WERI-Rb-1 (cell line): Measurements from ENCODE around the gene ENOX1.

Source experiments
- DNase-seq: peaks from one replicate; pipeline ENCODE4 v3.0.0-alpha.2; 2020
- H3K27ac ChIP-seq: fragments of 250-450 bp; sonication (Bioruptor Pico); 2 replicates; pipeline ENCODE4 v1.5.1; 2020; ENCODE audit warnings: mild to moderate bottlenecking, moderate library complexity
- H3K27me3 ChIP-seq: fragments of 250-450 bp; sonication (Bioruptor Pico); 2 replicates; pipeline ENCODE4 v1.5.1; 2021; ENCODE audit warnings: mild to moderate bottlenecking, low read depth, moderate library complexity; ENCODE audit not compliant: insufficient read depth, severe bottlenecking
- H3K36me3 ChIP-seq: fragments of 250-450 bp; sonication (Bioruptor Pico); 2 replicates; pipeline ENCODE4 v1.5.1; 2020; ENCODE audit warnings: mild to moderate bottlenecking, moderate library complexity
- H3K4me3 ChIP-seq: 2 replicates; pipeline ENCODE4 v1.5.1; 2011; ENCODE audit warnings: low read depth, mild to moderate bottlenecking, control low read depth, low read length
- H3K9me3 ChIP-seq: fragments of 250-450 bp; sonication (Bioruptor Pico); 2 replicates; pipeline ENCODE4 v1.5.1; 2021; ENCODE audit warnings: mild to moderate bottlenecking, moderate library complexity; ENCODE audit not compliant: severe bottlenecking
- TF ChIP-seq, protein P1 (sequence below): IDR thresholded peaks from 2 replicates; pipeline ENCODE4 v1.5.1; 2011; ENCODE audit warnings: low read depth, mild to moderate bottlenecking, control low read depth, inconsistent platforms, low read length

The ENOX1 gene

DNA sequence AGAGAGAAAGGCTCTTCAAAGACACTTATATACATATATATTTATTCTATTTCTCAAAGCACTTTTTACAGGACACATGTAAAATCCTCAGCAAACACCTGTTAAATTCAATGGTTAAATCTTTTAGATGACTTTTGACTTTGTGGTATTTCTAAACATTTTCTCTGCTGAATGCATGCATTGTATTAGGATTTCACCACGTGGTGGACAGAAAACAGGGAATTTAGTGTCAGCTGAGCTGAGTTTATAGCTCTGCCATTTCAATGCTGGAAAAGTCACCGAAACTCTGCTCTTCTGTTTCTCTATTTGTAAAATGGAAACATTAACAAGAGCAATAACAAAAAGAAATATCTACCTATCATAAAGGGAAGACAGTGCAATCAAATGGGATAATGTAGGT is 375.6 kb downstream of the ENOX1 start:
- Histone ChIP-seq H3K4me3 (no peak overlapping the region), H3K36me3 (no peaks in the 10 kb centered on the region), H3K27ac (no peak overlapping the region), H3K27me3 (no peaks in the 10 kb centered on the region), H3K9me3 (no peaks in the 10 kb centered on the region)
- TF ChIP-seq, protein P1, sequence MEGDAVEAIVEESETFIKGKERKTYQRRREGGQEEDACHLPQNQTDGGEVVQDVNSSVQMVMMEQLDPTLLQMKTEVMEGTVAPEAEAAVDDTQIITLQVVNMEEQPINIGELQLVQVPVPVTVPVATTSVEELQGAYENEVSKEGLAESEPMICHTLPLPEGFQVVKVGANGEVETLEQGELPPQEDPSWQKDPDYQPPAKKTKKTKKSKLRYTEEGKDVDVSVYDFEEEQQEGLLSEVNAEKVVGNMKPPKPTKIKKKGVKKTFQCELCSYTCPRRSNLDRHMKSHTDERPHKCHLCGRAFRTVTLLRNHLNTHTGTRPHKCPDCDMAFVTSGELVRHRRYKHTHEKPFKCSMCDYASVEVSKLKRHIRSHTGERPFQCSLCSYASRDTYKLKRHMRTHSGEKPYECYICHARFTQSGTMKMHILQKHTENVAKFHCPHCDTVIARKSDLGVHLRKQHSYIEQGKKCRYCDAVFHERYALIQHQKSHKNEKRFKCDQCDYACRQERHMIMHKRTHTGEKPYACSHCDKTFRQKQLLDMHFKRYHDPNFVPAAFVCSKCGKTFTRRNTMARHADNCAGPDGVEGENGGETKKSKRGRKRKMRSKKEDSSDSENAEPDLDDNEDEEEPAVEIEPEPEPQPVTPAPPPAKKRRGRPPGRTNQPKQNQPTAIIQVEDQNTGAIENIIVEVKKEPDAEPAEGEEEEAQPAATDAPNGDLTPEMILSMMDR, result no peak
- no peak for DNase-seq

DNA sequence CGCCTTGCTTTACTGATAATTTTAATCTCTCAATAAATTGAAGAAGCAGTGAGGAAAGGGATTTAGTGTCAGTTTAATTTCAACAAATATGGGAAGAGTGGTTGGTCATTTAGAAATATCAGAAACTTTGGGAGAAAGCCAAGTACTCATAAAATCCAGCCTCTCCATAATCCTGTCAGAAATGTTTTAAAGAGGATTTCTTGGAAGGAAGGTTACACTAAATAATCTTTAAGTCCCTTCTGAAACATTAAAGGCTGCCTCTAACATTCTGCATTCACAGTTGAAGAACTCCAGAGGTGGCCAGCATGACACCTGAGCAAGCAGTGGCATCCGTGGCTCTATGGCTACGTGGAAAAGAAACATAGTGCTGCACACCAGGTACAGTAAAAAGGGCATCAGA is 378.5 kb downstream of the ENOX1 start:
- TF ChIP-seq, protein P1, result no peak
- Histone ChIP-seq H3K27me3 (no peaks in the 10 kb centered on the region), H3K9me3 (no peaks in the 10 kb centered on the region), H3K27ac (no peak overlapping the region), H3K36me3 (no peaks in the 10 kb centered on the region), H3K4me3 (no peak overlapping the region)
- no peak for DNase-seq

DNA sequence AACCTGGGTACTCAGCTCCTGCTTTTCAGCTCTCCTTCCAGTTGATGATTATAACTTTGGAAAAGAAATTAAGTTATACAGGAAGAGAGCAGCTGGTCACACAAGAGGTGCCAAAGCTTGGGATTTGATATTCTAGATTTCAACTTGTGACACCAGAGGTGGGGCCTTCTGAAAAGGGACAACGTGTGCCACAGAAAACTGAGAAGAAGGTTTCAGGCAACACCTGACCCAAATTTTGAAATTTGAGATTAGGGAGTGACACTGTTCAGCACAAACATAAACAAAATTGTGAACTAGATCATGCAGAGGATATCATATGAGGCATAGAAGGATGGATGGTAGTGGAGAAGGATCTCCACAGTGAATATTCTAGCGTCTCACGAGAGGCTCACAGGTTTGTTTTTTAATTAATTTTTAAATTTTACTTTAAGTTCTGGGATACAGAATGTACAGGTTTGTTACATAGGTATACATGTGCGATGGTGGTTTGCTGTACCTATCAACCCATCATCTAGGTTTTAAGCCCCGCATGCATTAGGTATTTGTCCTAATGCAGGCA is 379.7 kb downstream of the ENOX1 start:
- Histone ChIP-seq H3K27ac (no peak overlapping the region), H3K36me3 (no peaks in the 10 kb centered on the region), H3K4me3 (no peak overlapping the region), H3K27me3 (no peaks in the 10 kb centered on the region), H3K9me3 (no peaks in the 10 kb centered on the region)
- DNase-seq, result no peak
- TF ChIP-seq, protein P1, result no peak

DNA sequence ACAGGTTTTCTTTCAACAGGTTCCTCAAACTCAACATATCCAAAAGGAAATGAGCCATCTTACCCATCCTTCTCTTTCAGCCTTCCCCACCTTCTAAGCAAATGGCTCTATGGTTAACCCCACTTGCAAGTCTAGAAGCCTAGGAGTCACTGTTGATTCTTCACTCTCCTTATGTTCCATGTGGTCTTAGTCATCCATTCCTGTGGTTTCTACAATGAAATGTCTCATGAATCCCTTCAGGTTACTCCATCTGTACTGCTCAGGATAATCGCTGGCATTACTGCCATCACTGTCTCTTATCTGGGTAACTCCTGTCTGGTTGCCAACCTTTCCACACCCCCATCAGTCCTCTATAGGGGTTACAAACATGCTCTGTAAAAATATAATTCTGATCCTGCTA is 381.3 kb downstream of the ENOX1 start:
- DNase-seq, result no peak
- Histone ChIP-seq H3K9me3 (no peaks in the 10 kb centered on the region), H3K27ac (no peak overlapping the region), H3K4me3 (no peak overlapping the region), H3K27me3 (no peaks in the 10 kb centered on the region), H3K36me3 (no peaks in the 10 kb centered on the region)
- TF ChIP-seq, protein P1, result no peak

DNA sequence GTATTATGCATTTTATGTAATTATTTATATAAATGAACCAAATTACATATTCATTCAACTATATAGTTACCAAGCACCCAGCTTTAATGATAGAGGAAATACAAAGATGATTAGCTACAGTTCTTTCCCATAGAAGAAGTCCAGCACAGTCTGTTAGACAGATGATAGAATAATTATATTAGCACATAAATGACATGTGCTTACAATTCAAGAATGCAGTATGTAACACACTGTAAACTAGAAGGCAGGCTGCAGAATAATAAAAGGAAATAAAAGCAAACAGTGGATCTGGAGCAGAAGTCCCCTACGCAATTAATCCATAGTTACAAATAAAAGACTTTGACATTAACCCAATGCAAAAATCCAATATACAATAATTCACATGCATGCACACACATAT is 384.4 kb downstream of the ENOX1 start:
- H3K9me3 ChIP-seq, result no peaks in the 10 kb centered on the region
- DNase-seq, result no peak
- no peak overlapping the region for H3K27ac ChIP-seq
- no peaks in the 10 kb centered on the region for H3K36me3 ChIP-seq
- H3K27me3 ChIP-seq, result no peaks in the 10 kb centered on the region
- TF ChIP-seq, protein P1, result no peak
- no peak overlapping the region for H3K4me3 ChIP-seq

DNA sequence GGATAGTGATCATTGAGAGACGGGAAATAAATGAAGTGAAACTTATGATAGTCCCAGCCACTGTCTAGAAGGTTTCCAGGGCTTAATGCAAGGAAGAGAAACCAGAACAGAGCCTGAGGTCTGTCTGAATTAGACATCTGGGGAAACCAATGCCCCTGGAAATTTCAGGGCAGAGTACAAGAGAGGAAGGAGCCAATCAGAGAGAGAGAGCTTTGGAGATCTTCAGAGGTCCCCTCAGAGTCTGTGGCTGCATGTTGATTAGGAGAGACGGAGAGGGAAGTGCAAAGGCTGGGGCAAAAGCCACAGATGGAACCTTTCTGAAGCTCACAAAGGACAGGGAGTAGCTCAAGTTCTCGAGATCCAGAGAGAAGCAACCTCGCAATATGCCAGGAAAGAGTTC is 385.4 kb downstream of the ENOX1 start:
- DNase-seq, result no peak
- Histone ChIP-seq H3K4me3 (no peak overlapping the region), H3K27me3 (no peaks in the 10 kb centered on the region)

More for the DNA sequence above, 385.4 kb downstream of the ENOX1 start:
- Histone ChIP-seq H3K9me3 (no peaks in the 10 kb centered on the region), H3K36me3 (no peaks in the 10 kb centered on the region), H3K27ac (no peak overlapping the region)
- TF ChIP-seq, protein P1, result no peak
